Measurements from ENCODE around the gene ALDH4A1.

Gene ALDH4A1

GRCh38 chr1:18922848-18923755 lies 20.7 kb upstream of the ALDH4A1 start:
- DNase-seq (ENCODE audit: low spot score) = no peak

DNA sequence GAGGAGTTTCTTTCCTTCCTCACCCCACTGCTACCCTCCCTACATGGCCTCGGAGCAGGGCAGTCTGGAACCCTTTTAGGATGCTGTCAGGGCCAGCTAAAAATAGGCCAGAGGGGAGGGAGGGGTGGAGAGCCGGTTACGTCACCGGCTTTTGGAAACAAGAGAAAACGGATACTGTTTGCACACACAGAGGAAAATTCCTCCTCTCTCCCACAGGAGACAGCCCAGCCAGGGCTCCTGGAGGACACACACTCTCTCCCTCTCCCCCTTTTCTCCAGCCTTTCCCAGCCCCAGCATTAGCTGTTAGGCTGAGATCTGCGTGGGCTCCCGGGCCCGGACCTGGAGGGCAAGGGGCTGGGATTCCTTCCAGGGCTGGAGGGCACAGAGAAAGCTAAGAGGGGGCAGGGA lies 20.0 kb upstream of the ALDH4A1 start:
- DNase-seq (ENCODE audit: low spot score) = no peak

GRCh38 chr1:18921516-18922251 lies 19.3 kb upstream of the ALDH4A1 start:
- DNase-seq (ENCODE audit: low spot score) = no peak

GRCh38 chr1:18920931-18921330 lies 18.6 kb upstream of the ALDH4A1 start:
- no peak for DNase-seq (ENCODE audit: low spot score)

DNA sequence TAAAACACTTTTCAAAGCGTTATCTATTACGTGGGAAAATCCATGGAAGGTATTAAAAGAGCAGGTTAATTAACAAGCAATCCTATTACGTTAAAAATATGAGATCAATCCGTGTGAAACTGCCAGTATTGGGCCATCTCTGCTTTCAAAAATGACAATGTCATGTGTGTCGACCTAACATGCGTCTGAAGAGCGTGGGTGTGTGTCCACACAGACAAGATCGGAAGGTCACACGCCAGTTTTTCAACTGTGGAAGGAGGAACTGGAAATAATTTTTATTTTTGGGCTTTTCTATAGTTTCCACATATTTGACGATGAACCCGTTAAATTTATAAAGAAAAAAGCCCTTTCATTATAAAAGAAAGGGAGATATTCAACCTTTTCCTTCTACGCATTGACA lies 17.6 kb upstream of the ALDH4A1 start:
- DNase-seq (ENCODE audit: low spot score) = no peak

DNA sequence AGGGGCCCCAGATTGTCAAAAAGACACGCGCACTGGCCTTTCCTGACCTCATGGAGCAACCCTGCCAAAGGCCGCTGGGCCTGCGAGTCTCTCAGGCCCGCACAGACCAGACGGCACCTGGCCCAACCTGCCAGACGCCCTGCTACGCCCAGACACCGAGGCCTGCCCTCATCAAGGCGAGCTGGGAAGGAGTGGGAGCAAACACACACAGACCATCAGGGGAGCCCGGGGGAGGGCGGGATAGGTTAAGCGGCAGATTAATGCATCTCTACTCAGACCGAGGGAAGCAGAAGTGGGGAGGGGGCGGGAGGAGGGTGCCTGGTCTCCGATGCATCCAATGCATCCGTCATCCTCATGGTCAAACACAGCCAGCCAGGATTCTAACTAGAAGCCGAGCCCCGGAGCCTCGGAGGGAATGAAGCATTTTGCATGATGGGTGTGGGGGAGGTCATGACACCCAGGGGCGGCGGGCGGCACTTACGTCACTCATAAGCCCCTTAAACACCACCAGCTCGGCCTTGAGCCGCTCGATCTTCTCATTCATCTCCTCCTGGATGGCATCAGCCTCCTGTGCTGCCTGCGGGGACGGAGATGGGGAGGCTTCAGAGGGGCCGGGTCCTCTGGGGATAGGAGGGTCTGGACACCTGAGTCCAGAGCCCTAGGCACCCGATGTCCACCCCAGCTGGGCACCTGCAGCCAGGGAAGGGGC lies 17.0 kb upstream of the ALDH4A1 start:
- no peak for DNase-seq (ENCODE audit: low spot score)

GRCh38 chr1:18918417-18918816 lies 16.1 kb upstream of the ALDH4A1 start:
- no peak for DNase-seq (ENCODE audit: low spot score)

DNA sequence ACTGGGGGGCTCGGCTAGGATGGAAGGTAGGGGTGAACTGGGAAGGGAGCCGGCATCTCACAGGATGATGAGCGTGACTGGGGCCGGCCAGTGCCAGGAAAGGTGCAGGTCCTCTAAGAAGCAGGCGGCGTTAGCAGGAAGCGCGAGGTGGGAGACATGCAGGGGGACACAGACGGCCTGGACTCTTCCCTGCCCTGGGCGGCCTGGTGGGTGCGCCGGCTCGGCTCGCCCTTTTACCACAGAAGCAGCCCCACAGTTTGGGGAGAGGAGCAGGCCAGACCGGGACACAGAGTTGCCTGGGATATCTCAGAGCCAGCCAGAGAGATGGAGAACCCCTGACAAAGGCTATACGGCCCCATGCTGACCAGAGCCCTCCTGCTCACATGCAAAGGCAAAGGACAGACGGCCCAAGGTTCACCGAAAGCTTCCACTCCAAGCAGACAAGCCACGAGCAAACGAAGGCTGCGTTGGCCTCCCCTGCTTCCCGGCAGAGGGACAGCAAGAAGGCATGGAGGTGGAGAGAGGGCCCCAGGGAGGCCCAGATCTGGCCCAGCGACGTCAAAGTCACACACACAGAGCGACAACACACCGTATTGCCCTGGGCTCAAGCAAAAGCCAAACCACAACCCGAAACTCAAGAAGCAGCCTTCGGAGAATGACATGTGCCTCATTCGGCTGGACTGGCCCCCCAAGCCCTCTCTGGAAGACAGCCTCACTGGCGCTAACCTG lies 14.9 kb upstream of the ALDH4A1 start:
- no peak for DNase-seq (ENCODE audit: low spot score)

- no peak for DNase-seq (ENCODE audit: low spot score)
Measured at GRCh38 chr1:18915341-18915740, 13.0 kb upstream of the ALDH4A1 start.

DNA sequence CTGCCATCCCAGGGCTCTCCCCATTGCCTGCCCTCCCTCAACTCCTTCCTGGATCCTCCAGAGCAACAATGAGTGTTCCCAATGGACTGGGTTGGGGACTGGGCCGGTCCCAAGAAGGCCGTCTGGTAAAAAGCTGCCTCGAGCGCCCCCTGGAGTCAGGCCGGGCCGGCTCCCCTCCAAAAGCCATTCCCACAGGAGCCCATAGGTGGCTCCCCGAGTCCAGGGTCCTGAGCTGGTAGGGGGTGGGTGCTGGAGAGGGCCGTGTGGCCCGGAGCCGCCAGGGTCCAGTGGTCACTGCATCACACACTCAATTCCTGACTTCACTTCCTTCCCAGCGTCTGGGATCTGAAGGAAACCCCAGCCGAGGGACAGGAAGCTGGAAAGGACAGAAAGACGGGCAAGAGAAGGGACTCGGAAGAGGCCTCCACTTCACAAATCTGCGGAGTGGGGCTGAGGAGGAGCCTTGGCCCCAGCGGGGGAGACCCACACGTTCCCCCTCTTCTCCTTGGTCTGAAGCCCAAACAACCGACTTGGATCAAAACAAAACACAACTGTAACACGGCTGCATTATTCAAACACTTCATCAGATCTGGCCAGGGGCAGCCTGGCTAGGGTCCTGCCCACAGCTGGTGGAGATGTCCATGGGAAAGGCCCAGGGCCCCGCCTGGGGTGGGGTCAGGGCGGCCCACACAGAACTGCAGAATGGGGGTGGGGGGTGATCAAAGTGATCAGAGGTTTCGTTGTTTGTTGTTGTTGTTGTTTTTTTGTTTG lies 10.9 kb upstream of the ALDH4A1 start:
- peak; percentile 72 for DNase-seq (ENCODE audit: low spot score)

- DNase-seq (ENCODE audit: low spot score) = no peak
Measured at GRCh38 chr1:18912550-18912949, 10.2 kb upstream of the ALDH4A1 start.

- no peak for DNase-seq (ENCODE audit: low spot score)
Measured at GRCh38 chr1:18908911-18909771, 6.8 kb upstream of the ALDH4A1 start.

DNA sequence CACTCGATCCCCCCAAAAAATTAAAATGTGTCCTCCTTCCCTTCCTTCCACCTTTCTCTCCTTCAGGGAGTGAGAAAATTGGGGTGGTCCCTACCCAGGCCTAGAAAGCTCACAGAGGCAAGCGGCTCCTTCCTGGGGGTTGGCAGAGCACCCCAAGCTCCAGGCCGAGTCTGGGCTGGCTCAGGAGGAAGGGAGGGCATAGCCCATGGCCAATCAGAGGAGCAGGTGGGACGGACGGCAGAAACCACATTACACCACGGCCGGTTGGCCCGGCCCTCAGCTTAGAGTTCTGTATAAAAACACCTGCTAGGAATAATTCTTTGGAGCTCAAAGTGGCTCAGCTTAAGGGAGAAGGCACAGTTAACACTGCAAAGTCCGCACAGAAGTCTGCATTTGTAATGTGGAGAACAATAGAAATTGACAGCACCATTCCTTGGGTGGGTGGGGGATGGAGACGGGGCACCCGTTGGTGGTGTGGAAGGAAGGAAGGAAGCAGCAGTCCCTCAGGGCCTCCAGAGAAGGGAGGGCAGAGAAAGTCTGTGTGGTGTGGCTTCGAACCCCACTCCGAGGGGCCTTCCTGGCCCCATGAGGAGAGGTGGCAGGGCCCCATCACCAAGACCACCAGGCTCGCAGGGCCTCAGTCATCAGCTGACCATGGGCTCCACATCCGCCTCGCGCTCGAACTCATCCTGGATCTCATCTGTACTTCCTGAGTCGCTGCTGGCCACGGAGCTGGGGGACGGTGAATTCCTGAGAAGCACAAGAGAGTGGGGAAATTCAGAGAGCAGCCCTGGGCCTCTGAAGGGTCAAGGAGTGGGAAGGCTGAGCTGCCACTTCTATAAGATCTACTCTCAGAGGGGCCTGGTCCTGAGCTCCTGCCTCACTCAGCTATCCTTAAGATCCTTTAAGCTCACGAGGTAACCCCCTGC lies 5.8 kb upstream of the ALDH4A1 start:
- no peak for DNase-seq (ENCODE audit: low spot score)

GRCh38 chr1:18907021-18907916 lies 4.9 kb upstream of the ALDH4A1 start:
- DNase-seq (ENCODE audit: low spot score) = peak; percentile 84

- DNase-seq (ENCODE audit: low spot score) = no peak
Measured at GRCh38 chr1:18903291-18903756, 969 bp upstream of the ALDH4A1 start.

DNA sequence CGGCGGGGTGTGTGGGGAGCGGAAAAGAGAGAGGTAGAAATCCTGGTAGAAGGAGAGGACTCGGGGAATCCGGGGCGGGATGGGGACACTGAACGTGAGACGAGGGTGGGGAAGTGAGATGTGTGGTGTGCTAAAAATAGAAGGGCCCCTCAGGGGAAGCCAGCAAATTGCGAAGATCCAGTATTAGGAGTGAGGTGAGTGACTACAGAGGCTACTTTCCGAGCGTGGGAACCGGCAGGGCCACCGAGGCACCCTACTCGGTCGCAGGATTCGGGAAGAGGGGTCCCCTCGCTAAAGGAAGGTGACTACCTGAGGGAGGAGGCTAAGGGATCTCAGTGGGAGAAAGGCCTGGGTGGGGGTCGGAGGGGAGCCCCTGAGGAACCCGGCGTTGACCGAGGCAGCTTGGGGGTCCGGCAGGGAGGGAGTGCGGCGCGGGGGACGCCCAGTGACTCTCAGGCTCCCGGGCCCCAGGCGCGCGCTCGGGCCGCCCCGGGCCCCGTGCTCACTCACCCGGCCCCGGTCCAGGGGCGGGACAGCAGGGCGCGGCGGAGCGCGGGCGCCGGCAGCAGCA lies 318 bp downstream of the ALDH4A1 start:
- DNase-seq (ENCODE audit: low spot score) = no peak

DNA sequence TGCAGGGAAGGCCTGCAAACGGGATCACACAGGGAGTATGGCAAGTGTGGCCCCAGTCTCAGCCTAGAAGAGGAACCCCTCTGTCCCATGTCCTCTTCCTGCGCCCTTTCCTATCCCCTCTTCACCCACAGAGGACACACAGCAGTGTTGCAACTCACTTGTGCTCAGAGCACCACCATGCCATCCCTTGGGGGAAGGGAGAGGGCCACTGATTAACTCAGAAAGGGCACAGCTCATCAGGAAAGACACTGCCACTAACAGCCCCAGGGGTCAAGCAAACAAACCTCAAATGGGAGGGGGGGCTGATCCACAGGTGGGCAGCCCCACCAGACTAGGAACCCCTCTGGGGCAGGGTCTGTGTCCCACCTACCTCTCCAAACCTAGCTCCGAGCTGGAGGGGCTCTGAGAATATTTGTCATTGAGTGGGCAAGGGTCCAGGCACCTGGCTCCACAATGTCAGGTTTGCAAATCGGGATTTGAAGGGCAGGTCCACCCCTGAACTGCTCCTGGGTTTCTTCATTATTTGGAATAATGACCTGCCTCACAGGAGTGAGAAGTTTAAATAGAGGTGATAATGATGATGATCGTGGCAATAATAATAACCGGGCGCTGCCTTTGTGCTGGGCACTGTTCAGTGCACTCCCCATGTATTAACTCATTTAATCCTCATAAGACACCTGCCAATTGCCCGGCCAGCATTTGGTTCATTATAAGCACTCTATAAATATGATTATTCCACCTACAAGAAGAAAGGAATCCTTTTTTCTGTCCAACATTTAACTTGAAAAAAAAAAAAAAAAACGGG lies 1.0 kb downstream of the ALDH4A1 start:
- no peak for DNase-seq (ENCODE audit: low spot score)

Measured in CD4-positive, alpha-beta T cell treated with Interleukin-2 at 100 ng/mL for 4 hours (primary cell).